Limb (tissue), 2 donors: ENCODE results near the gene PROSER3.
A peak's percentile ranks its signal among the peaks of the same experiment; 100 is the strongest.

Experiments used
- DNase-seq, 2 donors: peaks; one replicate each; pipeline ENCODE4 v3.0.0-alpha.2; 2016; ENCODE audit errors: extremely low spot score in 2 of 2

The PROSER3 gene

DNA sequence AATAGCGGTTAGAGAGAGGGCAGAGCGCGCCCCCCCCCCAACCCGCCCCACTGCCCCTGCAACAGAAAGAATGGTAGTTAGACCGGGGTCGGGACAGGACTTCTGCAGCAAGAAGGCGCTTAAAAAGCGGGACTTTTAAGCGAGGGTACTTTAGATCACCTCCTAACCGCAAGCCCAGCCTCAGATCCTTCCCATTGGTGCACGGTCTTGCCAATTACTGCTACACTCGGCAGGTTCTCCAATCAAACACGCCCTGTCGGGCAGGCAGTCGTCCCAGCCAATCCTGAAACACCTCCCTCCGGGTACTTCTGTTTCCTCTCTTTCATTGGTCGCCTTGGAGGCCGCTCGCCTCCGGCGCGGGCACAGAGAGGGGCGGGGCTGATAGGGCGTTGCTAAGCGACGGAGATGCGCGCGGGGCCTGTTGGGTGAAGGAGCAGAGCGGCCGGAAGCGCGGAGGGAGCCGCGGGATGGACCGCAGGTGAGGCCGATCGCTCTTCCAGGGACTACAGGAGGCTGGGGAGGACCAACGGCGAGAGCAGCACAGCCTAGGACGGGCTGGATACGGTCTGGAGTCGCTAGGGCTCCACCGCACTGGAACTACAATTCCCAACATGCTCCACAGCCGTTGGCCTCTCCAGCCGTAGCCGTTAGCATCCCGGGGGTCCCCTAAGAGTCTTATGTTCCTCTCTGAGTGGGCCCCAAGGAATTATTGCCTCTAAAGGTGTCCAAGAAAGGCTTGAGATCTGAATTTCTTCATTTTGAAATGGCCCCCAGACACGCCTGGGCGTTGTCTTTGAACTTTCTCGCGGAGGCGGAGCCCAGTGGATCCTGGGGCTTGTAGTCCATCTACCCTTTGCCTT, at the start of gene PROSER3:
Gene PROSER3, plus strand, starts transcription at position 428 of the 860 bp plus-strand sequence. Its CDS starts 40 bp downstream, at position 468.
- peak; percentile 99 to 100 for DNase-seq

GRCh38 chr19:35708391-35708790, 49.6 kb upstream of the PROSER3 start:
- DNase-seq = no peak

DNA sequence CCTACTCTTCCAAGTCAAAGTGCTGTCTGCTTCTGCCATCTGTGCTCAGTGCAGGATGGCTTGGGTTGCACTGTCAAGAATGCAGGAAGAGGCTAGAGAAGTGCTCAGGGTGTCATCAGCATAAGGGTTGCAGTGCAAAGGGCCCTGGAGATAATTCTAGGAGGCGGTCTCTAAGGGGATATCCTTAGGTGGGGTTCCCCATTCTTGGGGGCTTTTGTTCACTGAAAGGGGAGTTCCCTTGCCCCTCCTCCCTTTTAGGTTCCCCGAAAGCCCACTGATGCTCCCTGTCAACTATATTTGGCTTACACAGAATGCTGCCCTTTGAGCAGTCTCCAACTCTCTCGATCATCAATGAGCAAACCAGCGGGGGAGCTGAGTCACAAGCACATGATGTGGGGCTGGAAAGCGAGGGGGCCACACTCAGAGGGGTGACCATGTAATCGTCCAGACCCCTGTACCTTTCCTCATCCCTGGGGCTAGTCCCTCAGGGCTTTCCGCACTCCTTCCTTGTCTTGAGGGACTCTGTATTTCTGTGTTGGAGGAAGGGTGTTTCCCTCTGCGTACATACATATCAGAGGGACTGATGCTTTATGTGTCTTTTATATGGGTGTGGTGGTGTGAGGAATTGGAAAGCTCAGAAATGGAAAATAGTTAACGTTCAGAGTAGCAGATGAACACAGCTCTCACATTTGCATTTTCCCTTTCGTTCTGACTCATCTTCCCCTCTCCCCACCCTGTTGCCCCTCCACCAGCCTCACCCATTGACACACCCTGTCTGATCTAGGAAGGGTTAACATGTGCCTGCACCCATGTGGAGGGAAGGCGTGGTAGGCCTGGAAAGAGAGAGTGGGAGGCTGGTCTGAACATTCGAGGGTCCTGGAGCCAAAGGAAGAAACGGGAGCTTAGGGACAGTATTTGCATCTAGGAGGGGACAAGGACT, 46.9 kb upstream of the PROSER3 start:
- no peak for DNase-seq

DNA sequence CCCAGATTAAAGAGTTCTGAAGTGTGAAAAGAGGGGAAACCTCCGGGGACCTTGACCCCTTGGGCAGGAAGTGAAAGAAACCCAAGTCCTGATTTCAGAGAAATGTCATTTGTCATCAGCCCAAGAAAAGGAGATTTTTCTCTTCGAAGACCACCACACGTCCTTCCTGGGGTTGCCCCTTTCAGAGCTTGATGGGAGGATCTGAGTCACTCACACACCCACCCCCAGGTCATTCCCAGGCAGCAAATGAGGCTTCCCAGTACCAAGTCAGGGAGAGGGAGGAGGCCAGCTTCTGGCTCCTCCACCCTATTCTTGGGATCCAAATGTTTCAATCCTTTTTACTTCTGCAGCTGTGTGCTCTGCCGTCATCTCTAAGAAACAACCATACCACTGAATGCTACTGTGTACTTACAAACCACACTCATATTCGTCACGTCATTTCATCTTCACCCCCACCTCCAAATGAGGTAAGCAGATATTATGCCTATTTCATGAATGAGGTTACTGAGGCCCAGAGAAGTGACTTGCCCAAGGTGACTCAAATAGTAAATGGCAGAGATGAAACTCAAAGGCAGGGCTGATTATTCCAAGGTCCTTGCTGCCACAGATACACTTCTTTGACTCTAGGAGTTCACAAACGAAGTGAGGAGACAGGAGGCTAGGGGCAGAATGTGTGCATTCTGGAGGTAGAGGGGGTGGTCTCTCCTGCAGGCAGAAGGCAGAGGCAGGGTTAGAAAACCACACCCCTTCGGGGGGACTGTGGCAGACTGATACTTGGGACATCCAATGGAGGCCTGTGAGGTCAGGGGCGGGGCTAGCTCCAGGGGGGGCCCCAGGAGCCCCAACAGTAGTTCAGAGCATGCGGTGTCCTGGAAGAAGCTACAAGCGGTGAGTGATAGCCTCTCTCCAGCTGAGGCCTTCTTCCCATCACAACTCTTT, 45.1 kb upstream of the PROSER3 start:
- no peak for DNase-seq

DNA sequence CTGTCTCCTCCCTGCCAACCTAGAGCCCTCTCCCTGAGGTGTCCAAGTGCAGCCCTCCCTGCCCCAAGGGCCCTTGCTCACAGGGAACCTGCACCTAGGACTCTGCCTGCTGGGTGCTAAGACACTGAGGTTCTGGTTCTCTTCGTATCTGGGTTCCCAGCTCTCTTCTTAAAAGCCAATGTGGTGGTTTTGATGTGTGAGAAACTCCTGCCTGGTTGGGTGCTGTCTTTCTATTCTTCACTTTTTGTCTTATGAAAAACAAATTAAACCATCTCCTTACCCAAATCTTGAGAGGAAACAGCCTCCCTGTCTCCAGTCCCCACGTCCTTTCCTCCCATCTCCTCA, 44.5 kb upstream of the PROSER3 start:
- DNase-seq = no peak

DNA sequence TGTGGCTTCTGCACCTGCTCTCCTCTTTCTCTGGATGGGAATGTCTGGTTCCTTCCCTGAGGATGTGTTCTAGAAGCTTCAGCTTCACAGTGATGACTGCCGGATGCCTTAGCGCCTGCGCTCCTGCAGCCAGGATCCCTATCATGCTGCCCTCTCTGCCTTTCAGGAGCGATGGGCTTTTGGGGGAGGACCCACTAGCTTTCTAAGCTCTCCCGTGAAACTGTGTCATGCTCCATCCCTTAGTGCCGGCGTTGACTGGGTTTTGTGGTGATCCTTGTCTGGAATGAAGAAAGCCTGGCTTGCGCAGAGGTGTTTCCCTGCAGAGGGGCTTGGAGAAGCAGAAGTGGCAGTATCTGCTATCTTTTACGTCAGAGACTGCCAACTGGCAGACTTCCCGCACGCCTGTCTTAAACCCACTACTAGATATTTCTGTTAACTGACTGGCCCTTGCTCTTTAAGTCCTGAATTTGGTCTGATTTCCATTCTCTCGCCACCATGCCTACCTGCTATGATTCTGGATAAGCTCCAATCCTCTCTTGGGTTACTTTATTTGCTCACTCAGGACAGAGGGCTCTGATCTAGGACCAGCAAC, 44.0 kb upstream of the PROSER3 start:
- no peak for DNase-seq

- DNase-seq = peak in 1 of 2 donors; percentile 18
These were observed 43.2 kb upstream of the PROSER3 start for GRCh38 chr19:35714601-35715354.

- DNase-seq = peak in 1 of 2 donors; percentile 42
These were observed 42.6 kb upstream of the PROSER3 start for GRCh38 chr19:35715355-35715809.

GRCh38 chr19:35715981-35716800, 41.8 kb upstream of the PROSER3 start:
- DNase-seq = no peak

DNA sequence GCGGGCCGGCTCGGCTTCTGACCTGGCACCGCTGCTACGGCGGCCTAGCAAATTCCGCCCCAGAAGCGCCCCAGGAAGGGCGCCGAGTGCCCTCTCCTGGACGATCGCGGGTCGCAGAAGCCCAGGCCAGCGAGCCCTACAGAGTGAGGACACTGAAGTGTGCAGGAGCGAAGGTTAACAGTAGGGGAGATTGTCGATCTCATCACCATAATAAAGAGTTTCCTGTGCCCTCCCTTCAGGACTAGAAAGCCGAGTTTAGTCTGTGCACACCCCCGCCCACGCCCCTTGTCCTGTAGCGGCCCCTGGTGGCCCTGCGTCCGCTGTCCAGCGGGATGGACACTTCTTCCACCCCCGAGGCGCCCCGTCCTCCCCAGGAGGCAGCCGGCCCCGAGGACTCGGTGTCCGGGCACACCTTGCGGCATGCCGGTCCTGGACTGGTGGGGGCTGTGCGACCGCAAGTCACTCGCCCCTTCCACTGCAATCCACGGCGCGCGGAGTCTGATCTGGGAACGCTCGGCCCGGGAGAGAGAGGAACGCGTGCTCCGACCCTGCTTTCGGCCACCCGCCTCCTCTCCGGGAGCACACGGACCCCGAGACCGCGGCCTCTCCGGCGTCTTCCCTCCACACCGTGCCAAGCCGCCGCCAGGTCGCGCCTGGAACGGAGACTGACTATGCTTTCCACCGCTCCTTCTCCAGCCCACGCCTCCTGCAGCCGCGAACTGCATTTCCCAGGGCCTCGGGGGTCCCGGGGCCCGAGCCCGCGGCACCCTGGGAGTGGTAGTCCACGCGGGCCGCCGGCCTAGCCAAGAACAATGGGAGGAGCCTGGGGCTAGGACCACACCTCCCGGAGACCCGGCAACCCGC, 40.9 kb upstream of the PROSER3 start:
- DNase-seq = peak; percentile 82 to 90

GRCh38 chr19:35717665-35718344, 40.2 kb upstream of the PROSER3 start, which contains the start of gene KMT2B:
TSS of gene KMT2B (plus strand) at chr19:35718003. CDS start at chr19:35718019, 16 bp downstream.
- DNase-seq = peak; percentile 96 to 97

DNA sequence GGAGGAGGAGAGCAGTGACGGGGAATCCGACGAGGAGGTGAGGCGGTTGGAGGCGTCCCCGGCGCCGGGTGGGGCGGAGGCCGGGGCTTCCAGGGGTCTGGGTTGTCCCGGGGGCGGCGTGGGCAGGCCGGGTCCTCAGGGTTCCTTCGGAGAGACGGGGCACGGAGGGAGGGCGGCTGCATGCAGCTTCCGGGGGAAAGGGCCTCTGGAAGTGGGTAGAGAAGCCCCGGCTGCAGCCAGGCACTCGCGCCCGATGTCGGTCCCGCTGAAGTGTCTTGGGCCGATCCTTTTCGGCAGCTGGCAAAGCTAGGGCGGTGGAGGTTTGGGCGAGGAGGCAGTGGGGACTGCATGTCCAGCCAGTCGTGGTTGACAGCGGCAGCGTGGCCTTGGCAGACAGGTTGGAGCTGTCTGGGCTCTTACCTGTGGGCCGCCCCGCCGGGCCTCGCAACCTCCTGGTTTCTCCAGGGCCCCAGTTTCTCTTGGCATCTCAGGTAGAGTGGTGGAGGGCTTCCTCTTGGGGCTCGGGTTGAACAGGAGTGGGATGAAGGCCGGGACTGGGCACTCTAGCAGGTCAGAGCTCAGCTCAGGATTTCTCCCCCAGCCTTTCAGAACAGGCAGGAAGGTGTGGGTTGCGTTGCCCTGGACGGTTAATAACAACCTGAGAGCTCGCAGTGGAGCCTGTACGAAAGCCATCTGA, 39.5 kb upstream of the PROSER3 start:
- DNase-seq = peak in 1 of 2 donors; percentile 66

DNA sequence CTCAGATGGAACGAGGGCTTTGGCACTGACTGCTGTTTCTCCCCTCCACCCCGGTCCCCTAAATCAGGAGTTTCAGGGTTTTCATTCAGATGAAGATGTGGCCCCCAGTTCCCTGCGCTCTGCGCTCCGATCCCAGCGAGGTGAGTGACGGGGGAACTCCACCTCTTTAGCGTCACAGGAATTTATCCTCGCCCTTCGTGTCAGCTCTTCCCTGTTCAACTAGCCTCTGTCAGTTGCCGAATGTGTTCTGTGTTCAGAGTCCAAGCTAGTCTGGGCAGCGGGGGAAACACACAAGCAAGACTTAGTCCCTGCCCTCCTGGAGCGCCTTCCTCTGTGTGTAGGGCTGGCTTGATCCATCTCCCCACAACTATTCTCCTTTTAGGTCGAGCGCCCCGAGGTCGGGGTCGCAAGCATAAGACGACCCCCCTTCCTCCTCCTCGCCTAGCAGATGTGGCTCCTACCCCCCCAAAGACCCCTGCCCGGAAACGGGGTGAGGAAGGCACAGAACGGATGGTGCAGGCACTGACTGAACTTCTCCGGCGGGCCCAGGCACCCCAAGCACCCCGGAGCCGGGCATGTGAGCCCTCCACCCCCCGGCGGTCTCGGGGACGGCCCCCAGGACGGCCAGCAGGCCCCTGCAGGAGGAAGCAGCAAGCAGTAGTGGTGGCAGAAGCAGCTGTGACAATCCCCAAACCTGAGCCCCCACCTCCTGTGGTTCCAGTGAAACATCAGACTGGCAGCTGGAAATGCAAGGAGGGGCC, 38.4 kb upstream of the PROSER3 start:
- DNase-seq = peak in 1 of 2 donors; percentile 28

GRCh38 chr19:35720163-35720524, 37.8 kb upstream of the PROSER3 start:
- DNase-seq = no peak

DNA sequence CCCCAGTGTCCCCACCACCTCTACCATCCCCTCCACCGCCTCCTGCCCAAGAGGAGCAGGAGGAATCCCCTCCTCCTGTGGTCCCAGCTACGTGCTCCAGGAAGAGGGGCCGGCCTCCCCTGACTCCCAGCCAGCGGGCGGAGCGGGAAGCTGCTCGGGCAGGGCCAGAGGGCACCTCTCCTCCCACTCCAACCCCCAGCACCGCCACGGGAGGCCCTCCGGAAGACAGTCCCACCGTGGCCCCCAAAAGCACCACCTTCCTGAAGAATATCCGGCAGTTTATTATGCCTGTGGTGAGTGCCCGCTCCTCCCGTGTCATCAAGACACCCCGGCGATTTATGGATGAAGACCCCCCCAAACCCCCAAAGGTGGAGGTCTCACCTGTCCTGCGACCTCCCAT, 37.3 kb upstream of the PROSER3 start:
- peak in 1 of 2 donors; percentile 29 for DNase-seq

DNA sequence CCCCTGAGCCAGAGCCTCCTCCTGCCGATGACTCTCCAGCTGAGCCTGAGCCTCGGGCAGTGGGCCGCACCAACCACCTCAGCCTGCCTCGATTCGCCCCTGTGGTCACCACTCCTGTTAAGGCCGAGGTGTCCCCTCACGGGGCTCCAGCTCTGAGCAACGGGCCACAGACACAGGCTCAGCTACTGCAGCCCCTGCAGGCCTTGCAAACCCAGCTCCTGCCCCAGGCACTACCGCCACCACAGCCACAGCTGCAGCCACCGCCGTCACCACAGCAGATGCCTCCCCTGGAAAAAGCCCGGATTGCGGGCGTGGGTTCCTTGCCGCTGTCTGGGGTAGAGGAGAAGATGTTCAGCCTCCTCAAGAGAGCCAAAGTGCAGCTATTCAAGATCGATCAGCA, 36.6 kb upstream of the PROSER3 start:
- DNase-seq = peak in 1 of 2 donors; percentile 27
